Left cardiac atrium (tissue), 4 donors: ENCODE measurements around the gene CSNK1D. TPM values are rescaled to one million over a fixed set of nuclear protein-coding genes. Genes with fewer than 3 reads are reported as not detected.

Experiments
- ATAC-seq, 2 donors: fragments of 200-7000 bp; cut with Tn5 transposase; one replicate each; pipeline ENCODE4 v1.9.1; 2020; ENCODE audit warnings: mild to moderate bottlenecking in 2 of 2, moderate library complexity in 2 of 2
- DNase-seq: peaks from one replicate; pipeline ENCODE4 v3.0.0-alpha.2; 2020
- intact Hi-C, 2 donors: fragments of 100-400 bp; cut with DNase I; formaldehyde crosslinking; loops; one replicate each; pipeline versions ENCODE4 v1.14.1 to v1.15.1; 2022 to 2023
- long read RNA-seq: library from polyadenylated mRNA; unstranded; transcript quantifications from one replicate; pipeline ENCODE4 v2.0.0, GENCODE V29; 2021
- total RNA-seq, 2 donors: library from RNA; stranded (reverse); fragmentation: NEBNext Ultra II Directional; extraction: Animal tissue kit (Norgen Biotek cat#: 25700); gene quantifications; one replicate each; pipeline ENCODE4 v1.2.1, GENCODE V29; 2021
- donor health status: DM: no; HTN: yes; CAD: no.
- donor health status: DM: no; HTN: yes; CAD: no; lungs with severe emphysema.
- donor health status: DM: yes; HTN: yes; CAD: no.
- donor health status: Dilated cardiomyopathy.

Gene CSNK1D
- 10 to 100 TPM; 63.6 to 88.2 TPM for total RNA-seq
- long read RNA-seq, partial matches to known transcripts: 7 of 23 reads
- long read RNA-seq, other reads (novel, unspliced or antisense): 11 of 23 reads

- intact Hi-C loops: loop anchor here in 1 of 2 donors (5.0 kb wide), 1 partner anchor 36 kb away; no protein-coding TSS in a partner anchor
- DNase-seq: peak; percentile 94
- ATAC-seq: peak; percentile 93 to 97
These were observed at the start of gene CSNK1D for GRCh38 chr17:82273327-82274133. Gene CSNK1D, minus strand, starts transcription at chr17:82273700. Its CDS starts 319 bp downstream, at chr17:82273381.

GRCh38 chr17:82322526-82323453 is 49.3 kb upstream of the CSNK1D start:
- intact Hi-C loops: loop anchor here (5.0 kb wide), 2 partner anchors 85 to 115 kb away; no protein-coding TSS in a partner anchor
- ATAC-seq (no peak), DNase-seq (peak; percentile 15)

- ATAC-seq (no peak), DNase-seq (no peak)
- intact Hi-C loops: loop anchor here (2.0 to 5.0 kb wide), 4 partner anchors 85 to 115 kb away; no protein-coding TSS in a partner anchor
These were observed 48.5 kb upstream of the CSNK1D start for GRCh38 chr17:82321947-82322466.

GRCh38 chr17:82320956-82321927 is 47.7 kb upstream of the CSNK1D start:
- intact Hi-C loops: loop anchor here (2.0 to 5.0 kb wide), 4 partner anchors 84 to 114 kb away; no protein-coding TSS in a partner anchor
- DNase-seq (no peak), ATAC-seq (peak in 1 of 2 donors; percentile 54)

DNA sequence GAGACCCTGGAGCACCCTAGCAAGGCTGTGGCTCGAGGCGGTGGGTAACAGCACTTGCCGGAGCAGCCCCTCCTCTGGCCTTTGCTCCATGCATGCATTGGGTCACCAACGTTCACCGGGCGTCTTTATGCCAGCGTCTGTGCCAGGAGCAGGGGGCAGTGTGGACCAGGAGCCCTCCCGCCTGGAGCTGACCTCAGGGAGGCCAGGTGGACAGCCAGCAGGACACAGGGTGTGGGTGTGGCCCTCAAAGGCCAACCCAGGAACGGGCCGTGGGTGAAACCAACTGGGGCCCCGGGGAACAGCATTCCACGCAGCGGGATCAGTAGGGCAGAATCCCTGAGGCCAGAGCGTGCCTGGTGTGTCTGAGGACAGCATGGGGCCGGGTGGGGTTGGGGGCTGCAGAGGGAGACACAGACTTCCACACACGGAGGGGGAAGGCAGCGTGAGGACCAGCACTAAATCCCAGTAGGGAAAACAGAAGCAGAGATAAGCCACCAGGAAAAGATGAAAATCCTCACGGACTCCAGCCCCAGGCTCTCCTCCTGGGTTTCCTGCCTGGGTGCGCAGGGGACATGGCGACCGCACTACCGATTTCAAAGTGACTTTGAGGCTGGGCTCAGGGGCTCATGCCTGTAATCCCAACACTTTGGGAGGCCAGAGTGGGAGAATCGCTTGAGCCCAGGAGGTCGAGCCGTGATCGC is 46.8 kb upstream of the CSNK1D start:
- intact Hi-C loops: loop anchor here (2.0 to 5.0 kb wide), 4 partner anchors 83 to 113 kb away; no protein-coding TSS in a partner anchor
- DNase-seq: no peak
- ATAC-seq: no peak

GRCh38 chr17:82319619-82320062 is 46.1 kb upstream of the CSNK1D start:
- intact Hi-C loops: loop anchor here (2.0 to 5.0 kb wide), 4 partner anchors 82 to 113 kb away; no protein-coding TSS in a partner anchor
- DNase-seq (no peak), ATAC-seq (no peak)

GRCh38 chr17:82318772-82319606 is 45.5 kb upstream of the CSNK1D start:
- intact Hi-C loops: no loop called here
- ATAC-seq (no peak), DNase-seq (no peak)

DNA sequence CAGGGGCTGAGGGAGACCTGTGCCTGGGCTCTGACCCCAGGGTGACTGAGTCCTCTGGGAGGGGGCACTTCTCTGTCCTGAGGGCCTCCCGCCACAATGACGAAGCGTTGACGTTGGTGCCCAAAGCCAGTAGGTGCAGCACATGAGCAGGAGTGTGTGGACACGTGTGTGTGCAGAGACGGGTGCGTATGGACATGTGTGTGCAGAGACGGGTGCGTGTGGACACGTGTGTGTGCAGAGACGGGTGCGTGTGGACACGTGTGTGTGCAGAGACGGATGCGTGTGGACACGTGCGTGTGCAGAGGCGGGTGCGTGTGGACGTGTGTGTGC is 44.6 kb upstream of the CSNK1D start:
- ATAC-seq (no peak), DNase-seq (no peak)
- intact Hi-C loops: no loop called here

- no peak for DNase-seq
- no peak for ATAC-seq
- intact Hi-C loops: no loop called here
These were observed 44.1 kb upstream of the CSNK1D start, which contains the start of gene CD7 for GRCh38 chr17:82317394-82318168. Gene CD7, minus strand, starts transcription at chr17:82317608. Its CDS starts 113 bp downstream, at chr17:82317495.

DNA sequence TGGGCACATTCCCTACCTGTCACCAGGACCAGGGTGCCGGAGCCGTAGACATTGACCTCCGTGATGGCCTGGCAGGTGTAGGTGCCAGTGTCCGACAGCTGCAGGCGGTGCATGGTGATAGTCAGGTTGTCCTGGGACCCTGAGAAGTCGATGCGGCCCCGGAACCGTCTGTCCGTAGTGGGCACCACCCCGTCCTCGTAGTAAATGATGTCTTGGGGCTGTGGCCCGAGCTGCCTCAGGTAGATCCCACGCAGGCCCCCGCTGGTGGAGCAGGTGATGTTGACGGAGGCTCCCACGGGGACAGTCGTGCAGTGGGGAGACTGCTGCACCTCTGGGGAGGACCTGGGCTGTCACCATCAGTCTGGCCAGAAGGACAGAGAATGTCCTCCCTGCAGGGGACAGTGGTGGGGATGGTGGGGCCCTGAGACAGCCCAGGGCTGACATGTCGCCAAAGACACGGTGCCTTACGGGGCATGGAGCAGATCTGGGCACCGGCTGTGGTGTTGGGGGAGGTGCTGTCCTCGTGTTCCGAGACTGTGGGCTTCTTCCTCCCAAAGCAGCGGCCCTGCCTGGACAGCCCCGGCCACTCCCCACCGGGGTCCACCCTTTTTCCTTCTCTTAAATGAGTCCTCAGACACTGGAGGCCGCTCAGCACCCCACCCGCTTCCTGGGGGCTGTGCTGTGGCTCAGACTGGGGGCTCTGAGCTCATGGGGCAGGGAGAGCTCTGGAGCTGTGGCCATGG is 43.3 kb upstream of the CSNK1D start:
- intact Hi-C loops: no loop called here
- DNase-seq (no peak), ATAC-seq (no peak)

GRCh38 chr17:82315703-82316358 is 42.3 kb upstream of the CSNK1D start:
- DNase-seq (no peak), ATAC-seq (peak; percentile 6 to 20)
- intact Hi-C loops: no loop called here

GRCh38 chr17:82314727-82315605 is 41.5 kb upstream of the CSNK1D start:
- intact Hi-C loops: no loop called here
- DNase-seq (no peak), ATAC-seq (no peak)

DNA sequence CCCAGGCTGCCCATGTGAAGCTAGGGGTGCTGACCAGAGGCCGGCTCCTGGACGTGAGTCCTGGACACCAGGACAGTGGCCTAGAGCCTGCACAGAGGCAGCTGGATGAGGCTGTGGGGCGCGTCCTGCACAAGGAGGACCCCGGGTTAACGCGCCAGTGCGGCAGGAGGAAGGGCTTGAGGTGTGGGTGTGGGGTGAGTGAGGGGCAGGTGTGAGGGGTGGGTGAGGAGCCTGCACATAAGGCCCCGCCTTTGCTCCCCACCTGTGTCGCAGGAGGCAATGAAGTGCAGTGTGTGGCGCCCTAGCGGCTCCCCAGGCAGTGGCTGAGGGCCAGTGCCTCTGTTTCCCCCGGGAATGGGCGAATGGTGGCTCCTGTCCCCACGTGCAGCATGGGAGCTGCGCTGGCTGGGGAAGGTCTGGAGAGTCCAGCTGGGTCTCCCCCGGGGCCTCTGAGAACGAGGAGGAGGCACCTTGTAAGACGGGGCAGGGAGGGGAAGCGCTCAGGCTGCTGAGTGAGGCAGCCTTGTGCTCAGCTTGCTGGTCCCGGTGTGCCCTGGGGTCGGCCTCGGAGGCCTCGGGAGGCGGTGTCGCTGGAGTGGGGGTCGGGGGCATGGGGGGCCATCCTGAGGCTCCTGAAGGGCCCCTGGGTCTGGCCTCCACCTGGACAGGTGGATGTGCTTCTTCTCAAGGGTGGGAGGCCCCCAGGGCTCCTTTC is 40.7 kb upstream of the CSNK1D start:
- ATAC-seq (no peak), DNase-seq (no peak)
- intact Hi-C loops: no loop called here
